Glomerular visceral epithelial cell (primary cell): ENCODE measurements around the gene ING5.

Experiments used
- DNase-seq: peaks from one replicate; pipeline ENCODE4 v3.0.0-alpha.2; 2016; ENCODE audit errors: extremely low spot score

ING5 gene

DNA sequence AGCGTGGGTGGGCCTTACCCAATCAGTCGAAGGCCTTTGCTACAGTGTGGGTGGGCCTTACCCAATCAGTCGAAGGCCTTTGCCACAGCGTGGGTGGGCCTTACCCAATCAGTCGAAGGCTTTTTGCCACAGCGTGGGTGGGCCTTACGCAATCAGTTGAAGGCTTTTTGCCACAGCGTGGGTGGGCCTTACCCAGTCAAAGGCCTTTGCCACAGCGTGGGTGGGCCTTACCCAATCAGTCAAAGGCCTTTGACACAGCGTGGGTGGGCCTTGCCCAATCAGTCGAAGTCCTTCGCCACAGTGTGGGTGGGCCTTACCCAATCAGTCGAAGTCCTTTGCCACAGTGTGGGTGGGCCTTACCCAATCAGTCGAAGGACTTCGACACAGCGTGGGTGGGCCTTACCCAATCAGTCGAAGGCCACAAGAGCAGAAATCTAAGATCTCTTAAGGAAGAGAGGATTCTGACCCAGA, 58.5 kb downstream of the ING5 start:
- no peak for DNase-seq

DNA sequence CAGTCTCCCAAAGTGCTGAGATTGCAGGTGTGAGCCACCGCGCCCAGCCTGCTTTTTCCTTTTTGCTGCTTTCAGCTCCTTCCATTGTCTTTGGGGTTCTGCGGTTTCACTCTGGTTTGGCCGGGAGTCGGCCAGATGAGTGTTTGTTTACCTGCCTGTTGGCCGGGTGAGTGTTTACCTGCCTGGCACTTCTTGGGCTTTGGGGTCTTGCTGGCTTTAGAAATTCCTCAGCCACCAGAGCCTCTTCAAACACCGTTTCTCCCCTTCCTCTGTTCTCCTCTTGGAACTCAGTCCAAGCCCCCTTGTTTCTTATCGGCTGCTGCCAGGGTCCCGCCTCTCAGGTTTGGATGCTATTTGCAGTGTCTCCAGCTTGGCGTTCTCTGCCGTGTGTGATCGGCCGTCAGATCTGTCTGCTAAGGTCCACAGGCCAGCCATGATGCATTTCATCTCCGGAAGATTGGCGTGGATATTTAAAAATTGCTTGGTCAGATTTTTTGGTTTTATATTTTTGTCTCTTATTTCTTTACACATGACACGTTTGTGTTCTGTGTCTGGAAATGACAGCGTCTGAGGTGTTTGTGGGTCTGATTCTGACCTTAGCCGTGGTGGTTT, 60.6 kb downstream of the ING5 start:
- DNase-seq = no peak

DNA sequence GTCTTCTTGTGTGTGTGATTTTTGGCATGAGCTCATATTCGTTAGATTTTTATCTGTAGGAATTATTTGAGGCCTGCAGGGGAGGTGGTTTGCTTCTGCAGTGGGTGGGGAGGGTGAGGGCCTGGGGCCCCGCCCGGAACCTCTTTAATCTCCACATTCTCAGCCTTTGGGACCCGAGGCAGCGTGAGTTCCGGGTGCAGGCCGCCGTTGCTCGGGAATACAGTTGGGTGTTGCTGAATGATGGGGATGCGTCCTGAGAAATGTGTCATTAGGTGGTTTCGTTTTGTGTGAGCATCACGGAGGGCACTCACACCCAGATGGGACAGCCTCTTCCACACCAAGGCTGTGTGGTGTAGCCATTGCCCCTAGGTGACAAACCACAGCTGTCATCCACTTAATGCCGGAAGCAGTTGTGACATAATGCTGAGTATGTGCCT, 61.1 kb downstream of the ING5 start:
- DNase-seq = no peak

DNA sequence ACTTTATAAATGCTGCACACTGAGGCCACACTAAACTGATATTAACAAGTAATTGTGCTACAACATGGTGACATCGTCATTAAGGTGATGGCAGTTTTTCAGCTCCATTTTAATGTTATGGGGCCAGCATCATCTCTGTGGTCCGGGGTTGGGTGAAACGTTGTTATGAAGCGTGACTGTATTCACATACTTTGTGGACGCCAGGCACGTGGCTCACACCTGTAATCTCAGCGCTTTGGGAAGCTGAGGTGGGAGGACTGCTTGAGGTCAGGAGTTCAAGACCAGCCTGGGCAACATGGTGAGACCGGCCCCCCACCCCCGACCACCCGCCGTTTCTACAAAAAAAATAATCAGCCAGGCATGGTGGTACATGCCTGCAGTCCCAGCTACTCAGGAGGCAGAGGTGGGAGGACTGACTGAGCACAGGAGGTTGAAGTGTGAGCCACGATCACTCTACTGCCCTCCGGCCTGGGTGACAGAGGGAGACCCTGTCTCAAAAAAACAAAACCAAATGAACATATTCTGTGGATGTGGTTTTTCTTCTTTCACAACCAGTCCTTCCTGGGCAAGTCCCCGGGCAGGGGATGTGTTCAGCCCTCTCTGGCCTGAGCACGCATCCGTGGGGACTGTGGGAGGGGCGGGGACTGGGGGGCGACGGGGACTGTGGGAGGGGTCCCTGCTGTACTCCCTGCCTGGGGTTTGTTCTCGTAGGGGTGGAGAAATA, 61.9 kb downstream of the ING5 start:
- no peak for DNase-seq

DNA sequence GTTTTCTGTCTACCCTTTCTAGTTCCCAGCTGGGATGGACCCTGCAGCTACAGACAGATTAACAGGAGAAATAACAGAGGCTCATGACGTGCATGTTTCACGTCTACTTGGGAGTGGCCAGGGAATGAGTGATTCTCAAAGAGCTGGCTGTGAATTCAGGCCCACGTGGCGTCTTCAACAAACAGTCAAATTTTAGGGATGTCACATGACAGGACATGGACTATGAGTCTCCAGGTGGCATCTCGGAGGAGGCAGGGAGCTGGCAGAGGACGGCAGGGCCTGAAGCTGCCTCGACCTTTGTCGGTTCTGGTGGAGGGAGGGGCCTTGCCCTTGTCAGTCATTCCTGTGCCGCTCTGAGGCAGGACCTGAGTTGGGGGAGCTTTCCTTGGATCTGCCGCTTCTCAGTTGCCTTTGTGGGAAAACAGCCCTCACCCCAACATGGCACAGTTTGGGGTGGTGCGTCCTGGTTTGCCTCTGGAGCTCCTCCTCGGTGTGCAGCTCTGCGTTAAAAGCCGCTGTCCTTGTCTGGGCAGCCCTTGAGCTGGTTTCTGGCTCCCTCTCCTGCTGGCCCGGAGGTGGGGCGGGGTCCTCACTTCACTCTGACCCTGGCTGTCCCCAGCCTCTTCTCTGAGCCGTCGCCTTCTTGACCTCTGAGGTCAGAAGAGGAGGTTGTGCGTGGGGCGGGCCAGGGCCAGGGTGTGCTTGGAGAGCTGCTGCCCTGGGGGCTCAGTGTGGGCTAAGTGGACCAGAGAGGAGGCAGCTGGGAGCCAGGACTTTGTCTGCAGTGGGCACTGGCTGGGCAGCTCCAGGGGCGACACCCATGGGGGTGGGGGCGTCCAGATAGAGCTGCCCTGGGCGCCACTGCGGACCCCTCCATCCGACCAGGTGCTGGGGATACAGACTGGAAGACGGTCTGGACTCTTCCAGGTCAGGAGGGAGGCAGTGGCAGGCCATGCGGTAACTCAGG, 62.7 kb downstream of the ING5 start:
- DNase-seq = no peak

DNA sequence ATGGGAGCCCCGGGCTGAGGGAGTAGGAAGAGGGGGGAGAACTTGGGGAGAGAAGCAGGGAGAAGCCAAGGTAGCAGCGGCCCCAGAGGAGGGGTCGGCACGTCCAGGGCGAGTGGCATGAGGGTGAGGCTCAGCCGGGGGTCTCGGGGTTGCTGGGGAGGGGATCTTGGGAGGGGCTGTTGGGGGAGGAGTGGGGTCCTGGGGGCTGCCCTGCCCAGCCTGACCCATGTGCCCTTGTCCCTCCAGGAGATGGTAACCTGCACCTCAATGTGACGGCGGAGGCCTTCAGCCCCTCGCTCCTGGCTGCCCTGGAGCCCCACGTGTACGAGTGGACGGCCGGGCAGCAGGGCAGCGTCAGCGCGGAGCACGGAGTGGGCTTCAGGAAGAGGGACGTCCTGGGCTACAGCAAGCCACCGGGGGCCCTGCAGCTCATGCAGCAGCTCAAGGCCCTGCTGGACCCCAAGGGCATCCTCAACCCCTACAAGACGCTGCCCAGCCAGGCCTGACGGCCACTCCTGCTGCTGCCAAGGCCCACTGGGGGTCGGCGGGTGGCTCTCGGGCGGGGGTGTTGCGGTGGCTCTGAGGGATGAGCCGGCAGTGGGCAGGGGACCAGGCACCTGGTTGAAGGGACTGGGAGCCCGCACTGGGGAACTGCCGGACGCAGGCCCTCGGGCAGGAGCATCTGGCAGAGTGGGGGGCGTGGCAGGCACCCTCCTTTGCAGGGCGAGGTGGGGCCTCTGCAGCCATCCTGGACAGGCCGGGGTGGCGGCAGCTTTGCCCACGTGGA, 65.8 kb downstream of the ING5 start:
- no peak for DNase-seq

DNA sequence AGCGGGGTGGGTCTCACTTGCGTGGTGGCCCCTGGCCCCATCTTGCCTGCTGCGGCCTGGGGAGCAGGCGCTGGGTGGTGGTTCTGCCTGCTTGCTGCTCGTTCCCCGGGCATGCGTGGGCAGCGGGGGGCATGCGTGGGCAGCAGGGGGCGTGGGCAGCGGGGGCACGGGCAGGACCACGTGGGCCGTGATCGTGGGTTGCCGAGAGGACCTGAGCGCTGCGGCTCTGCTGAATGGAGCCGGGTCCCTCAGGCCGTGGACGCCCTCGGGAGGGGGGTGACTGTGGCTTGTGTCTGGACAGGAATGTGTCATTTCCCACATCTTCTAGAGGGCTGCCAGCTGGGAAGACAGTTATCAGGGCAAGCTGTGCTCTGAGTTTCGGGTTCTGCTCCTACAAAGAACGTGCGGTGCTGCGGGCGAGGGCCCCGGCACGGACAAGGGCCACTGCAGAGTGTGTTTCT, 66.4 kb downstream of the ING5 start:
- no peak for DNase-seq

DNA sequence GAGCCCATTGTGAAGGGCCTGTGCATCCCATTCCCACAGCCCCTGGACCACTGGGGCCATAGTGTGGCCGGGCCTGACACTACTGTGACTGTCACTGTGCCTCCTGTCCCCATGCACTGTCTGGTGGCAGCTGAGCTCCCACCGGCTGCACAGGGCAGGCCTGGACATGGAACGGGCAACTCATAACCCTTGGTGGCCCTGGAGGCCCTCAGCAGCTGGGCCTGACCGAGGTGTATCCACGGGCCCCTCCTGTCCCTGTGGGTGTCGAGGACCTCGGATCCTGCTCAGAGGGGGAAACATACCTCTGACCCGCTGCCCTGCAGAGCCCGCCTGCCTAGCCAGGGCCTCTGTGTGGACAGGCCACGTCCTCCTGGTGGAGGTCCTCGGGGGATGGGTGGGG, 67.0 kb downstream of the ING5 start:
- DNase-seq = no peak

DNA sequence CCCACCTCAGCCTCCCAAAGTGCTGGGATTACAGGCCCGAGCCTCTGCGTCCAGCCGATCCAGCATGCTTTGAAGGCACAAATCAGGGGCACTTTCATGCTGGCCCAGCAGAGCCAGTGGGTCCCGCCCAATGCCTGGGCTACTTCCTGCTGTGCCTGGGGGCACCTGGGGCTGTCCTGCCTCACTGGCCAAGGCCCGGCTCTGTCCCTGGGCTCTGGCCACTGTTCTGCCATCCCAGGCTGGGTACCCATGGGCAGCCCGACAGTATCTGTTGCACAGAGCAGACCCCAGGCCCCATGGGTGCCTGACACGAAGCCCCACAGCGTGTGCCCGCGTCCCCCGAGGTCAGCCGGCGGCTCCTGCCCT, 68.0 kb downstream of the ING5 start:
- DNase-seq = no peak

DNA sequence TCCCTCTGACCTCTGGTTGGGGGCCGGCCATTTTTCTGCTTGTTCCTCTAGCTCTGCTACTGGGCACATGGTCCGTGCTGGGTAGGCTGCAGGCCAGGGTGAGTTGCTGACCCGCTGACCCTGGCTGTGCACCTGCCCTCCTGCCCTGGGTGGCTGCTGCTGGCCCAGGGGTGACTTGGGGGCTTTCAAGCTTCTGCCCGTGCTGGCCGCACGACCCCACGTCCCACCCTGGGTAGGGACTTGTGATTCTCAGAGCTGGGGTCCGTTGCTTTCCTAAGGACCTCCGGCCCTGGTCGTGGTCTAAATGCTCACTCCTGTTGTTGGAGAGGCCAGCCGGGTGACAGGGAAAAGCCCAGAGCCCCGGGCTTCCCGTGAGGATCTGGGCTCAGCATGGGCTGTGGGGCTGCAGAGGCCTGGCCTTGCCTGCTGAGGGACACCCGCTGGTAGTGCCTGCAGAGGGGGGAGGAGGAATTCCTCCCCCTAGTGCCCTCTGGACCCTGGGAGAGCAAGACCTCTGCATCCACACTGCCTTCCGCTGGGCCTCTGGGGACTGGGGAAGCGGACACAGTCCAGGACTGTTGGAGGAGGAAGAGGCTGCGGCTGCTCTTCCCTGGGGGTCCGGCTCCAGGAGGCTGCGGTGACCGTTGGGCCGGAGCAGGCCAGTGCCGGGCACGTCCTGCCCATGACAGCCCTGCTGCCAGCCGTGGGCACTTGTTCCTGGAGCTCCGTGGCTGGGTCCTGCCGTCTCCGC, 68.5 kb downstream of the ING5 start:
- DNase-seq = no peak

DNA sequence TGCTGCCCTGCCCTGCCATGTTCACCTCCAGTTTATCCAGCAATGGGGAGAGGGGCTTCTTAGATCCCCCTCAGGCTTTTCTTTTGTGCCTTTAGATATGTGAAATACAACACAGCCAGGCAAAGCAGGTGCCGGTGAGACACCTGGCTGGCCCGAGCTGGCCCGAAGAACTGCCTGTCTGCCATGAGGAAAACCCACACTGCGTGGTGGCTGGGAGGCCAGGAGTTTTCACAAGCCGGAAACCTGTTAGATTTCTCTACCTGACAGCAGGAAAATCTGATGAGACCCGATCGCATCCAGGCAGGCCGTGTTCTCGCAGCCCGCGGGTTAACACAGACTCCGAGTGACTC, 69.1 kb downstream of the ING5 start:
- DNase-seq = no peak

DNA sequence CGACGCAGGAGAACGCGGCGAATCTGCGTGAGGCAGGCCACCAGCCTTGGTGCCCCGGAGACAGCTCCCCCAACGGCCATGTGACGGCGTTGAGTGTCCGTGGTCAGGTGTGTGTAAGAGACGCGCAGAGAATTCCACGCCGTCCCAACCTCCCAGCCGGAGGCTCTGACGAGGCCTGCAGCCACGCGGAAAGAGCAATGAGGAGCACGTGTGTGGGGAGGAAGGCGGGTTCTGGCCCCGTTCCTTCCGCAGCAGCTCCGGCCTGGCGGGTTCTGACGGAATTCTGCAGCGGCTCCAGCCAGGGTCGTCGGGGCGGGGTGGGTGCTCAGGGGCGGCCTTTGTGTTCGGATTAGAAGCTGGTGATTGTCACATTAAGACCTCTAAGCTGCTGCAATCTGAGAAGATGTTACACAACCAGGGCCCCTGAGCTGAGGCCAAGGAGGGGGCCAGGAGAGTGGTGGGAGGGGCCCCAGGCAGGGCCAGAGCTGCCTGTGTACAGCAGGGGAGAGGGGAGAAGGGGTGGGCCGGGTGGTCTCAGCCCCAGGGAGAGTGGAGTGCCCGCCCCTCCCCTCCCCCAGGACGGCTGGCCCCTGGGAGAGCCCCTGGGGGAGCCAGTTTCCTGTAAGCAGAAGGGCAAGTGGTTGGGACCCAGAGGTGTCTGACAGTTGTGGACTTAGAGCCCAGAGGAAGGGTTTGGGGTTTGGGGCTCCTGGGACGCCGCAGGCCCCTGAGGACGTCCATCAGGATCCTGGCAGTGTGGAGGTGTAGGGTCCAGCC, 69.6 kb downstream of the ING5 start:
- DNase-seq = no peak

DNA sequence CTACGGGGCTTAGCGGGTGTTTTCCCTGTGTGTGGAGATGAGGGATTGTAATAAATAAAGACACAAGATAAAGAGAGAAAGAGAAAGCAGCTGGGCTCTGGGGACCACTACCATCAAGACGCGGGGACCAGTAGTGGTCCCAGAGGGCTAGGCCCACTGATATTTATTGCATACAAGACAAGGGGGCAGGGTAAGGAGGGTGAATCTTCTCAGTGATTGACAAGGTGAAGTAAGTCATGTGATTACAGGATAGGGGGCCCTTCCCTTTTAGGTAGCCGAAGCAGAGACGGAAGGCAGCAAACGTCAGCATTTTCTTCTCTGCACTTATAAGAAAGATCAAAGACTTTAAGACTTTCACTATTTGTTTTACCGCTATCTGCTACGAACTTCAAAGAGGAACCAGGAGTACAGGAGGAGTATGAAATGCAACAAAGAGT, 70.2 kb downstream of the ING5 start:
- no peak for DNase-seq

DNA sequence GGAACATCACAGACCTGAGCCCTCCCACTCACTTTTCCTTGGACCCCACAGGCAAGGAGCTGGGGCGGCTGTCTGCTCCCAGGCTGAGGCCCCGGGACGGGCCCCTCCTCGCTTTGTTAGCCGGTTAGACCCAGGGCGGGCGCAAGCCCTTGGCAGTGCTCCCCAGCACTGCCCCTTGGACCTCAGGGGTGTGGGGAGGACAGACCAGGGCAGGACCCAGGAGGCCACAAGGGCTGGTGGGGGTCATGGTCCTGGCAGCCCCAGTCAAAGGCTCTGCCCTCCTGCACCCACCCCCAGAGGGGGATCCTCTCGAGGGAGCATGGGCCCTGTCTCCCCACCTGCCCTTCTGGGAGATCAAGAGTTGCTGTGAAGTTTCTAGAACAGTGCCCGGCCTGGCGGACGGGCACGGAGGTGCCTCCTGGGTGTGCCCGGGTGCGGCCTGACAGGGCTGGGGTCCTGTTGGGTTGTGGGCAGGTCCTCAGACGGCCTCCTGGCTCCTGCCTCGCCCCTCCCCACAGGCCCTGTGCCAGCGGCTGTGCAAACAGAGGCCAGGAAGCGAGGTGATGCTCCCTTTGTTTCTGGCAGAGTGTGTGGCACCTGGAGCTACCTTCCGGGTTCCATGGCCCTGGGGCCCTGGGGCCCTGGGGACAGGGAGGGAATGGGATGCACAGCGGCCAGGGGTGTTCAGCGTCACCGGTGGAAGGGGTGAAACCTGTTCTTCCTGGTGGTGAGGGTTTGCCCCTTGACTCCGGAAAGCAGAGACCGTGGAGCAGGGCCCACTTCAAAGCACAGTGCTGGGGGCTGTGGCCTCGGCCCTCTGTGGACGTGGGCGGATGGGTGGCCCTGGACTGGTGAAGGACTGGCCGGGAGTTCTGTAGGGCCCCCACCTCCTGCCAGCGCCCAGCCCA, 71.9 kb downstream of the ING5 start:
- no peak for DNase-seq

DNA sequence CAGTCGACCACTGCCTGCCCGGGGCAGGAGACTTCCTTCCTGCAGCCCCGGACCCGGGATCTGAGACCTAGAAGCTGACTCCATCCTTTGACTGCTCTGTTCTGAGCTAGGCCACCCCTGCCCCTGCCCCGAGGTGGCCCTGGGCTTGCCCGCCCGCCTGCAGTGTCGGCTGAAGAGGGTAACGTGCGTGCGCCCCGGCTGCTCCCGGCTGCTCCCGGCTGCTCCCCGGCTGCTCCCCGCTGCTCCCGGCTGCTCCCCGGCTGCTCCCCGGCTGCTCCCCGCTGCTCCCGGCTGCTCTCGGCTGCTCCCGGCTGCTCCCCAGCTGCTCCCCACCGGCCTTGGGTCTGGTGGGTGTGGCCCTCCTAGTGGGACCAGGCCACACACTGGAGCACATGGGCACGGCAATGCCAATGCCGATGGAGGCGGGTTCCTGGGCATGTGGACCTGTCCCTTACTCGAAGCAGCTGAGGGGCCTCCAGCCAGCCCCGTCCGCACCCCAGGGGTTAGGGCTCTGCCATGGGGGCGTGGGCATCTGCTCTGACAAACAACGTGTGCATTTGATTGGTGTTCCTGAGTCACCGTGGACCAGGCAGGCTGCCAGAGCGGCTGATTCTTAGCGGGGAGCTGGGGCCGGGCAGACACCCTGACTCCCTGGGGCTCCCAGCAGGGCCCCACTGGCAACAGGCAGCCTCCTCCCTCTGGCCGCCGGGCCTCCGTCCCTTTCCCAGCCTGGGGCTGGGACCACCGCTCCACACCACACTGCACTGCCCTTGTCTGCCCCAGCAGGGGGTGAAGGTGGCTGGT, 72.8 kb downstream of the ING5 start:
- DNase-seq = peak; percentile 40

DNA sequence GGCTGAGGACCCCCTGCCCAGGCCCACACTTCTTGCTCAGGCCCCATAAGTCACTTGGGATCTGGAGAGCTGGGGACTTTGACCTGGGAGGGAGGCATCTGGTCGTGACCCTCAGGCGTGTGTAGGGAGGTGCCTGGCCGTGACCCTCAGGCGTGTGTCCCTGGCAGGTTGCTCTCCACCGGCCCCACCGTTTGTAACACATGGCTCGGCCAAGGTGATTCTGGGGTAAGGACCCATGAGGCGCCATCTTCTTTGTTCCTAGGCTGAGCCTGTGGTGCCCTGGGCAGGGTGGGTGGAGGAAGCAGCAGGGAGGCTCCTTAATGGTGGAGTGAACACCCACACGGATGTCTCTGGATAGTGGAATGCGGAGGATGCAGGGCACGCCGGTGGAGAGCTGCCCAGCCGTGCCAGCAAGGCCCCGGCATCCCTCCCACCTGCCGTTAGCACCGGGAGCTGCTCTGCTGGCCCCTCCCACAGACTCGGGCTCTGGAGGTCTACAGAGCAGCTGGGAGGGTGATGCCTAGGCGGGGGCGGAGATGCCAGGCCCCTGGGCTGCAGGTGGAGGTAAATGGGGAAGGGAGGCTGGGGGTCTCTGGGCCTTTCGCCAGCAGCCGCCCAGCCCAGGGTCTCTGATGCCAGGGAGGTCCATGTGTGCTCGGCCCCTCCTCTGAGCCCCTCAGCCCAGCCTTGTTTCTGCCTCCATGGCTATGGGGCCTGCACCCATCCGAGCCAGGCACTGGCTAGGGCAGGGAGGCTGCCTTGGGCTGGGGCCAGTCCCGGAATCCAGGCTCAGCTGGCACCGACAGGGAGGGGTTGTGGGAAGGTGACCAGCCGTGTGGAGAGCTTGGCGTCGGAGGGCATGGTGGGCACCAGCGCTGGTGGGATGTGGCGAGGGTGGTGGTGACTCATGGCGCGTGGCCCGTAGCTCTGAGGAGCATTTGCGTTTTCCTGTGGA, 73.7 kb downstream of the ING5 start:
- DNase-seq = no peak
